DOHH2 (cell line): ENCODE data around the gene CASP14.
"Not testable (repeated sequence)": the region's sequence is repeated elsewhere in the genome, so short reads cannot be mapped to it uniquely, and the experiment has no call there.

Source experiments
- EZH2phosphoT487 ChIP-seq: fragments of 200-600 bp; sonication (generic); IDR thresholded peaks from 2 replicates; pipeline ENCODE4 v1.6.1; 2017; ENCODE audit warnings: borderline replicate concordance, mild to moderate bottlenecking, antibody characterized with exemption, low read length, moderate library complexity, mixed read lengths
- TF ChIP-seq, protein P1 (sequence below): fragments of 200-600 bp; sonication (generic); IDR thresholded peaks from one replicate; pipeline ENCODE4 v1.5.1; 2014; ENCODE audit warnings: antibody characterized with exemption, mild to moderate bottlenecking, low read depth, low read length; ENCODE audit not compliant: poor library complexity, severe bottlenecking

DNA sequence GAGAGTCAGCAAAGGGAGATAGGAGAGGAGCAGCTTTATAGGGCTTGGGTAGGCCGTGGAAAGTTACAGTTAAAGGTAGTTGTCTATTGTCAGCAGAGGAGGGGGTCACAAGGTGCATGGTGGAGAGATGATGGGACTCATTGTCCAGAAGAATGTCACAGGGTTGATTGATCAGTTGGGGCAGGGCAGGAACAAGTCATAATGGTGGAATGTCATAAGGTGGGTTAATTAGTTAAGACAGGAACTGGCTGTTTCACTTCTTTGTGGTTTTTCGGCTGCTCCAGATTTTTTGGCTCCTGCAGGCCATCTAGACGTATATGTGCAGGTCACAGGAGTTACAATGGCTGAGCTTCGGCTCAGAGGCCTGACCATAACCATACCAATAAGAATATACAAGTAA lies 21.1 kb downstream of the CASP14 start:
- TF ChIP-seq, protein P1, sequence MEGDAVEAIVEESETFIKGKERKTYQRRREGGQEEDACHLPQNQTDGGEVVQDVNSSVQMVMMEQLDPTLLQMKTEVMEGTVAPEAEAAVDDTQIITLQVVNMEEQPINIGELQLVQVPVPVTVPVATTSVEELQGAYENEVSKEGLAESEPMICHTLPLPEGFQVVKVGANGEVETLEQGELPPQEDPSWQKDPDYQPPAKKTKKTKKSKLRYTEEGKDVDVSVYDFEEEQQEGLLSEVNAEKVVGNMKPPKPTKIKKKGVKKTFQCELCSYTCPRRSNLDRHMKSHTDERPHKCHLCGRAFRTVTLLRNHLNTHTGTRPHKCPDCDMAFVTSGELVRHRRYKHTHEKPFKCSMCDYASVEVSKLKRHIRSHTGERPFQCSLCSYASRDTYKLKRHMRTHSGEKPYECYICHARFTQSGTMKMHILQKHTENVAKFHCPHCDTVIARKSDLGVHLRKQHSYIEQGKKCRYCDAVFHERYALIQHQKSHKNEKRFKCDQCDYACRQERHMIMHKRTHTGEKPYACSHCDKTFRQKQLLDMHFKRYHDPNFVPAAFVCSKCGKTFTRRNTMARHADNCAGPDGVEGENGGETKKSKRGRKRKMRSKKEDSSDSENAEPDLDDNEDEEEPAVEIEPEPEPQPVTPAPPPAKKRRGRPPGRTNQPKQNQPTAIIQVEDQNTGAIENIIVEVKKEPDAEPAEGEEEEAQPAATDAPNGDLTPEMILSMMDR: not testable (repeated sequence)
- TF ChIP-seq EZH2phosphoT487: not testable (repeated sequence)
